ENCODE measurements around the gene TRIM24.

Gene TRIM24

DNA sequence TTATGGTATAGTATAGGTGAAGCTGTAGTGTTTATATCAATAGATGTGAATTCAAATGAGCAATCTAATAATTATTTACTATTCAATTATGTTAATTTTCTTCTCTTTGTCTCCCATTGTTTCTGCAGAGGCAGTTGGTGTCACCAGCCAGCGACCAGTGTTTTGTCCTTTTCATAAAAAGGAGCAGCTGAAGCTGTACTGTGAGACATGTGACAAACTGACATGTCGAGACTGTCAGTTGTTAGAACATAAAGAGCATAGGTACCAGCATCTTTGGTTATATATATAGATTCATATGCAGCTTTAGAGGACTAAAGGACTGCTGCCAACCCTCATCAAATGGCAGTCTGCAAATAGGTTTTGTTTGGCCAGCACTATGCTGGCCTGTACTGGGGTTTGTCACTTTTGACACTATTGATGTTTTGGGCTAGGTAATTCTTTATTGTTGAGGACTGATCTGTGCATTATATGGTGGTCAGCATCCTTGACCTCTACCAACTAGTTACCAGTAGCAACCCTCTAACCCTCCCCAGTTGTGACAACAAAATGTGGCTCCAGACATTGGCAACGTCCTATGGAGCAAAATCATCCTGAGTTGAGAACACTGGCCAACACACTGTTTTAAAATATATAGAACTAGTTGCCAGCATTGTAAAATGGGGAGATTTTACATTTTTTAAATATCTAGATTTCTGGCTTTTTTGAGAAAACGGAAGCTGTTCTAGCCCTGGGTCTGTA, 59.2 kb downstream of the TRIM24 start:
- no peak for DNase-seq (ENCODE audit: low read depth)
- H3K4me3 ChIP-seq (ENCODE audit: low read depth, low read length) = no peak overlapping the region
- TF ChIP-seq MYC (IDR thresholded peaks at IDR 0.05; ENCODE audit: low read depth, low read length) (no peak), CTCF (IDR thresholded peaks at IDR 0.05; ENCODE audit: low read depth, low read length) (no peak), POLR2A (IDR thresholded peaks at IDR 0.05; ENCODE audit: extremely low read depth, insufficient read length) (no peak), MAX (IDR thresholded peaks at IDR 0.05; ENCODE audit: low read depth, low read length) (no peak)

- TF ChIP-seq POLR2A (IDR thresholded peaks at IDR 0.05; ENCODE audit: extremely low read depth, insufficient read length) = no peak
- no peak for TF ChIP-seq MYC (IDR thresholded peaks at IDR 0.05; ENCODE audit: low read depth, low read length)
- no peak for TF ChIP-seq MAX (IDR thresholded peaks at IDR 0.05; ENCODE audit: low read depth, low read length)
- no peak for TF ChIP-seq CTCF (IDR thresholded peaks at IDR 0.05; ENCODE audit: low read depth, low read length)
- no peak for DNase-seq (ENCODE audit: low read depth)
- H3K4me3 ChIP-seq (ENCODE audit: low read depth, low read length) = no peak overlapping the region
These were observed 60.7 kb downstream of the TRIM24 start for GRCh38 chr7:138520742-138521141.

DNA sequence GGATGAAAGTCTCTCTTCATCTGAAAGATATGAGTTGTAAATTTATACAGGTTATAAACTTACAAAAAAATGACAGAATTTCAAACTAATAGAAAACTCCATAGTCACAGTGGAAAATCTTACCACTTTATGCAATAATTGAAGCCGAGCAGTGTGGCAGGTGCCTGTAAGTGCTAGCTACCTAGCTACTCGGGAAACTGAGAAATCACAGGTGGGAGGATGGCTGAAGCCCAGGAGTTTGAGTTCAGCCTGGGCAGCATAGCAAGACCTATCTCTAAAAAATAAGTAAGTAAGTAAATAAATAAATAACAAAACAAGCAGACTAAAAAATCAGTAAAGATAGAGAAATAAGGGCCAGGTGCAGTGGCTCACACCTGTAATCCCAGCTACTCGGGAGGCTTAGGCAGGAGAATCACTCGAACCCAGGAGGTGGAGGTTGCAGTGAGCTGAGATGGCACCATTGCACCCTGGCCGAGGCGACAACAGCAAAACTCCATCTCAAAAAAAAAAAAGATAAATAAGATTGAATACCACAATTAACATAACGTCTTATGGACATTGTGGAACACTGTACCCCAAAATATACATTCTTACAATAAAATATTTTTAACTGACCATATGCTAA, 61.9 kb downstream of the TRIM24 start:
- TF ChIP-seq POLR2A (IDR thresholded peaks at IDR 0.05; ENCODE audit: extremely low read depth, insufficient read length) = no peak
- no peak for TF ChIP-seq MAX (IDR thresholded peaks at IDR 0.05; ENCODE audit: low read depth, low read length)
- no peak for TF ChIP-seq MYC (IDR thresholded peaks at IDR 0.05; ENCODE audit: low read depth, low read length)
- TF ChIP-seq CTCF (IDR thresholded peaks at IDR 0.05; ENCODE audit: low read depth, low read length) = no peak
- no peak for DNase-seq (ENCODE audit: low read depth)
- no peak overlapping the region for H3K4me3 ChIP-seq (ENCODE audit: low read depth, low read length)

DNA sequence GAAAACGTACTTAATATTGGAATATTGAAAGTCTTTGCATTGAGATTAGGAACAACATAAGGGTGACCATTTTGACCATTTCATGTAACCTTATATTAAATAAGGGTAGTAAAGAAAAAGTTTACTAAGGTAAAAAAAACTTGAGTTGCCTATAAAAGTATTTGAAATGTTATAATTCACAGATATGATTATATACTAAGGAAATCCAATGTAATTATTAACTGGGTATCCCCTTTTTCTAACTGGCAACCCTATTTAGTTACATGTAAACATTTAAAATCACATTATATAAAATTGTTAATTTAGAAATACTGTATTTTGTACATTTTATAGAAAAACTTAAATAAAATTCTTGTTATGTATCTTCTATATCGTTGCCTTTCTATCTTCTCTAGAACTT, 64.2 kb downstream of the TRIM24 start:
- no peak for DNase-seq (ENCODE audit: low read depth)
- H3K4me3 ChIP-seq (ENCODE audit: low read depth, low read length) = no peak overlapping the region
- TF ChIP-seq CTCF (IDR thresholded peaks at IDR 0.05; ENCODE audit: low read depth, low read length) = no peak
- no peak for TF ChIP-seq MYC (IDR thresholded peaks at IDR 0.05; ENCODE audit: low read depth, low read length)
- TF ChIP-seq POLR2A (IDR thresholded peaks at IDR 0.05; ENCODE audit: extremely low read depth, insufficient read length) = no peak

DNA sequence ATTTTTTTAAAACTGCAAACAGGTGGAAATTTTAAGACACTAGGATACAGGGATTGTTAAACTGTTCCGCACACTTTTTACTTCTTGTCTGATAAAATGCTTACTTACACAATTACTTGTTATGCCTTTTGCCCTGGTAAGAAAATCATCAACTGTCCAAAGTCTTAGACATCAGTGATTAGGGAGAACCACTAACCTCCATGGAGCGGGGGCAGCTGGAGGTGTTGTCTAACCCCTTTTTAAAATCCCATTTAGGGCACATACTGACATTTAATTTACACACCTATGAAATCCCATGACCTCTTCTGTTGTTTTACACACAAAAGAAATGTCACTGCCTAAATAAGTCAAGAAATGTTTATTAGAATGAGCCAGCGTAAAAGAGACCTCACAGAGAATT, 65.7 kb downstream of the TRIM24 start:
- DNase-seq (ENCODE audit: low read depth) = no peak
- TF ChIP-seq CTCF (IDR thresholded peaks at IDR 0.05; ENCODE audit: low read depth, low read length) (no peak), POLR2A (IDR thresholded peaks at IDR 0.05; ENCODE audit: extremely low read depth, insufficient read length) (no peak), MYC (IDR thresholded peaks at IDR 0.05; ENCODE audit: low read depth, low read length) (no peak), MAX (IDR thresholded peaks at IDR 0.05; ENCODE audit: low read depth, low read length) (no peak)
- no peak overlapping the region for H3K4me3 ChIP-seq (ENCODE audit: low read depth, low read length)
